HG03108 (cell line): ENCODE measurements around the gene PDCD1LG2.

Experiments used
- ATAC-seq: cut with Tn5 transposase; IDR thresholded peaks from one replicate; pipeline ENCODE4 v1.9.1; 2021; ENCODE audit warnings: moderate library complexity; ENCODE audit not compliant: unreplicated experiment

PDCD1LG2 gene

GRCh38 chr9:5608298-5609225 is 98.2 kb downstream of the PDCD1LG2 start:
- ATAC-seq, result peak; percentile 41

GRCh38 chr9:5609226-5609596 is 98.9 kb downstream of the PDCD1LG2 start:
- no peak for ATAC-seq

GRCh38 chr9:5610491-5610890 is 100.2 kb downstream of the PDCD1LG2 start:
- no peak for ATAC-seq

GRCh38 chr9:5611321-5612184 is 101.2 kb downstream of the PDCD1LG2 start:
- ATAC-seq, result no peak

- ATAC-seq, result no peak
Observed at GRCh38 chr9:5612185-5612530, 101.8 kb downstream of the PDCD1LG2 start.

GRCh38 chr9:5614192-5614591 is 103.9 kb downstream of the PDCD1LG2 start:
- ATAC-seq, result no peak

GRCh38 chr9:5614985-5615384 is 104.7 kb downstream of the PDCD1LG2 start:
- no peak for ATAC-seq

- peak; percentile 91 for ATAC-seq
Observed at GRCh38 chr9:5617749-5618148, 107.4 kb downstream of the PDCD1LG2 start.

GRCh38 chr9:5620494-5620893 is 110.2 kb downstream of the PDCD1LG2 start:
- no peak for ATAC-seq
